ENCODE measurements around the gene FN1.

- TF ChIP-seq CTCF (IDR thresholded peaks at IDR 0.05; ENCODE audit: borderline replicate concordance, extremely low read depth, low read length, poor library complexity, severe bottlenecking) (no peak), EZH2 (IDR thresholded peaks at IDR 0.05; ENCODE audit: borderline replicate concordance, low read depth, low read length, severe bottlenecking) (no peak)
These were observed 111.1 kb downstream of the FN1 start for GRCh38 chr2:215324811-215325210.
